Keratinocyte (primary cell): ENCODE measurements around the gene SH3RF1. TPM values are rescaled to one million over a fixed set of nuclear protein-coding genes. Genes with fewer than 3 reads are reported as not detected.

Experiments used
- DNase-seq: peaks from one replicate; pipeline ENCODE4 v3.0.0-alpha.2; 2011; ENCODE audit warnings: low read depth, missing footprints, low spot score
- FAIRE-seq: peaks from 2 replicates; lab custom pipeline; 2011; peaks lifted over from hg19 to GRCh38; lab: Jason Lieb, UNC
- H2AFZ ChIP-seq: 2 replicates; pipeline ENCODE4 v1.6.0; 2012; ENCODE audit warnings: low read length, control low read depth, inconsistent platforms; ENCODE audit not compliant: control insufficient read depth
- H3K27ac ChIP-seq: 2 replicates; pipeline ENCODE4 v1.5.1; 2011; ENCODE audit warnings: low read length; ENCODE audit not compliant: control insufficient read depth, insufficient read depth
- H3K27me3 ChIP-seq: 3 replicates; pipeline ENCODE4 v1.6.0; 2011; ENCODE audit warnings: low read length; ENCODE audit not compliant: control insufficient read depth, insufficient read depth; ENCODE audit errors: extremely low read depth
- H3K36me3 ChIP-seq, 2 experiments: 2 replicates in 1 of 2; 3 replicates in 1 of 2; pipeline ENCODE4 v1.5.1; 2011; ENCODE audit warnings: low read length in 2 of 2, mild to moderate bottlenecking in 1 of 2; ENCODE audit not compliant: control insufficient read depth in 2 of 2, insufficient read depth in 2 of 2; ENCODE audit errors: extremely low read depth in 1 of 2
- H3K4me1 ChIP-seq: 3 replicates; pipeline ENCODE4 v1.5.1; 2011; ENCODE audit warnings: low read length; ENCODE audit not compliant: control insufficient read depth, insufficient read depth; ENCODE audit errors: extremely low read depth
- H3K4me2 ChIP-seq: 3 replicates; pipeline ENCODE4 v1.6.0; 2011; ENCODE audit warnings: low read depth, low read length; ENCODE audit not compliant: control insufficient read depth, insufficient read depth; ENCODE audit errors: extremely low read depth
- H3K4me3 ChIP-seq, 3 experiments: fragments of 200-600 bp in 1 of 3; sonication (generic) in 1 of 3; 2 replicates in 2 of 3; 3 replicates in 1 of 3; pipeline ENCODE4 v1.5.1; 2011 to 2016; ENCODE audit warnings: low read length in 3 of 3, mild to moderate bottlenecking in 3 of 3, control low read depth in 2 of 3, inconsistent platforms in 1 of 3, low read depth in 1 of 3, mixed read lengths in 1 of 3, mixed run types in 1 of 3, moderate library complexity in 1 of 3; ENCODE audit not compliant: control insufficient read depth in 2 of 3, insufficient read depth in 2 of 3; ENCODE audit errors: extremely low read depth in 1 of 3
- H3K79me2 ChIP-seq: 2 replicates; pipeline ENCODE4 v1.6.0; 2012; ENCODE audit warnings: low read length; ENCODE audit not compliant: control insufficient read depth, insufficient read depth
- H3K9ac ChIP-seq: 3 replicates; pipeline ENCODE4 v1.6.0; 2011; ENCODE audit warnings: low read length; ENCODE audit not compliant: control insufficient read depth, insufficient read depth; ENCODE audit errors: extremely low read depth
- H3K9me1 ChIP-seq: 3 replicates; pipeline ENCODE4 v1.6.0; 2011; ENCODE audit warnings: low read length; ENCODE audit not compliant: control insufficient read depth, insufficient read depth; ENCODE audit errors: extremely low read depth
- H3K9me3 ChIP-seq: 2 replicates; pipeline ENCODE4 v1.5.1; 2012; ENCODE audit warnings: low read depth, low read length; ENCODE audit not compliant: control insufficient read depth
- H4K20me1 ChIP-seq: 3 replicates; pipeline ENCODE4 v1.6.0; 2011; ENCODE audit warnings: low read length; ENCODE audit not compliant: control insufficient read depth, insufficient read depth; ENCODE audit errors: extremely low read depth
- EZH2 ChIP-seq: IDR thresholded peaks from one replicate; pipeline ENCODE4 v1.6.1; 2012; ENCODE audit warnings: inconsistent platforms, mild to moderate bottlenecking, low read length, moderate library complexity
- dilution Hi-C: fragments of 300-500 bp; cut with MboI; formaldehyde crosslinking; loops from one replicate; pipeline ENCODE4 v1.7.0; 2020; ENCODE audit warnings: low sequenced_read_pairs; ENCODE audit not compliant: extremely low pct_ligation_motif_present
- polyA plus RNA-seq, 5 experiments: library from polyadenylated mRNA; depleted of rRNA in 3 of 5; stranded (reverse) in 3 of 5; stranded (forward) in 1 of 5; unstranded in 1 of 5; fragments of >200 nt; gene quantifications; 1 replicate in 1 of 5; 2 replicates in 3 of 5; 3 replicates in 1 of 5; pipeline versions ENCODE4 v1.2.1 to v1.2.3, GENCODE V29; 2011 to 2012; ENCODE audit warnings: missing spikeins in 2 of 5, low read depth in 1 of 5, low replicate concordance in 1 of 5
- TF ChIP-seq, protein P1 (sequence below), 3 experiments: IDR thresholded peaks in 1 of 3; conservative IDR thresholded peaks in 1 of 3; optimal IDR thresholded peaks in 1 of 3; 2 replicates in 2 of 3; 3 replicates in 1 of 3; pipeline versions ENCODE3 to v1.5.1; 2011; ENCODE audit warnings: low read length in 3 of 3, mild to moderate bottlenecking in 3 of 3, moderate library complexity in 2 of 3, control low read depth in 1 of 3, inconsistent platforms in 1 of 3; ENCODE audit not compliant: insufficient read depth in 2 of 3; ENCODE audit errors: extremely low read depth in 1 of 3

Gene SH3RF1
- polyA plus RNA-seq, 1 donor (not counting 4 experiments of a cell fraction or from before 2014, with no cell fraction given) = 9.5 TPM

DNA sequence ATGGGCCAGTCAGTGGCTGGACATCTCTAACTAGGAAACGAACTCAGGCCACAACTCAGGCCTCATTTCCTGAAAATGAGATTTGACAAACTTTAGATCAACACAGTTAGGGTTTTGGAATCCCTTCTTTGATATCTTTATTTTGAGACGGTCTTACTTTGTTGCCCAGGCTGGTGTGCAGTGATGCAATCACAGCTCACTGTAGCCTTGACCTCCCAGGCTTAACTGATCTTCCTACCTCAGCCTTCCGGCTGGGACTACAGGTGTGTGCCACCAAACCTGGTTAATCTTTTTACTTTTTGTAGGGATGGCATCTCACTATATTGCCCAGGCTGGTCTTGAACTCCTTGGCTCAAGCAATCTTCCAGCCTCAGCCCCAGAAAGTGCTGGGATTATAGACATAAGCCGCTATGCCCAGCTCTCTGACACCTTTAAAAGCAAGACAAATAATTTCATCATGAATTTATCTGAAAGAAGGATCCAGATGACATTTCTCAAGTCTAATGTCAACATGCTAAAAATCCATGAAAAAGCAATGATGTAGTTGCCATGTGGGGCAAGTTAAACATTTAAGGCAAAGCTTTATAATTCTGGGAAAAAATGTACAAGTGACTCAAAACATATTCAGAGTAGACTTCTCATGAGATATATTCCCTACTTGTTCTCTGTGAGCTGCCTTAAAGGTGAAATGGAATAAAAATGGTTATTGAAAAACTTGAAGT is 171.6 kb downstream of the SH3RF1 start:
- no peak overlapping the region for H2AFZ ChIP-seq
- no peaks in the 10 kb centered on the region for H3K9me3 ChIP-seq
- H3K4me3 ChIP-seq = no peak overlapping the region
- no peak for TF ChIP-seq EZH2
- TF ChIP-seq, protein P1, sequence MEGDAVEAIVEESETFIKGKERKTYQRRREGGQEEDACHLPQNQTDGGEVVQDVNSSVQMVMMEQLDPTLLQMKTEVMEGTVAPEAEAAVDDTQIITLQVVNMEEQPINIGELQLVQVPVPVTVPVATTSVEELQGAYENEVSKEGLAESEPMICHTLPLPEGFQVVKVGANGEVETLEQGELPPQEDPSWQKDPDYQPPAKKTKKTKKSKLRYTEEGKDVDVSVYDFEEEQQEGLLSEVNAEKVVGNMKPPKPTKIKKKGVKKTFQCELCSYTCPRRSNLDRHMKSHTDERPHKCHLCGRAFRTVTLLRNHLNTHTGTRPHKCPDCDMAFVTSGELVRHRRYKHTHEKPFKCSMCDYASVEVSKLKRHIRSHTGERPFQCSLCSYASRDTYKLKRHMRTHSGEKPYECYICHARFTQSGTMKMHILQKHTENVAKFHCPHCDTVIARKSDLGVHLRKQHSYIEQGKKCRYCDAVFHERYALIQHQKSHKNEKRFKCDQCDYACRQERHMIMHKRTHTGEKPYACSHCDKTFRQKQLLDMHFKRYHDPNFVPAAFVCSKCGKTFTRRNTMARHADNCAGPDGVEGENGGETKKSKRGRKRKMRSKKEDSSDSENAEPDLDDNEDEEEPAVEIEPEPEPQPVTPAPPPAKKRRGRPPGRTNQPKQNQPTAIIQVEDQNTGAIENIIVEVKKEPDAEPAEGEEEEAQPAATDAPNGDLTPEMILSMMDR (optimal IDR thresholded peaks at IDR 0.05 in 1 of 3, IDR thresholded peaks at IDR 0.05 in 1 of 3, conservative IDR thresholded peaks at IDR 0.05 in 1 of 3; ENCODE audit: extremely low read depth in 1 of 3, insufficient read depth in 2 of 3, low read length in 3 of 3) = no peak
- no peaks in the 10 kb centered on the region for H3K79me2 ChIP-seq
- no peak overlapping the region for H3K27ac ChIP-seq
- no peak overlapping the region for H3K4me2 ChIP-seq
- no peaks in the 10 kb centered on the region for H4K20me1 ChIP-seq
- dilution Hi-C loops = no loop called here
- no peak for DNase-seq
- peaks cover 10 to 22% of the 10 kb centered on the region in 2 experiments for H3K36me3 ChIP-seq
- H3K9me1 ChIP-seq = no peaks in the 10 kb centered on the region
- no peaks in the 10 kb centered on the region for H3K27me3 ChIP-seq
- H3K4me1 ChIP-seq = peaks cover 5% of the 10 kb centered on the region
- no peak overlapping the region for H3K9ac ChIP-seq
- no peak for FAIRE-seq

DNA sequence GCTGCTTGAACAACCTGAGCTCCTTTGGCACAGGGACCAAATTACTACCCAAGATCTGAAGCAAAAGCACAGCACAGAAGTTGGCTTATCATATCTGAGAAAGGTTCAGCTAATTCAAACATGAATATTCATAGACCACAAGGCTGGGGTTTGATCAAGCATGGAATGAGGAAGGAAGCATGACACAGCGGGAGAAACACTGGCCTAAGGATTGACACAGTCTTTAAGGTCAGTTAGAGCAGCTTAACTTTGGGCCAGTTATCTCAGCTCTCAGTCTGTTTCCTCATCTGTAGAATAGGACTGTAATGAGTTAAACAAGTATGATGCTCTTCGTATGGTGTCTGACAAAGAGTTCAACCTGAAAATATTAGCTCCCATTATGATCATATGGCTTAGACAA is 172.2 kb downstream of the SH3RF1 start:
- no peak overlapping the region for H3K4me2 ChIP-seq
- no peak for TF ChIP-seq EZH2
- TF ChIP-seq, protein P1 (optimal IDR thresholded peaks at IDR 0.05 in 1 of 3, IDR thresholded peaks at IDR 0.05 in 1 of 3, conservative IDR thresholded peaks at IDR 0.05 in 1 of 3; ENCODE audit: extremely low read depth in 1 of 3, insufficient read depth in 2 of 3, low read length in 3 of 3) = no peak
- H3K79me2 ChIP-seq = no peaks in the 10 kb centered on the region
- no peak overlapping the region for H3K9ac ChIP-seq
- H3K9me1 ChIP-seq = no peaks in the 10 kb centered on the region
- no peaks in the 10 kb centered on the region for H3K4me1 ChIP-seq
- H3K36me3 ChIP-seq = peaks cover 10 to 22% of the 10 kb centered on the region in 2 experiments
- DNase-seq = no peak
- H4K20me1 ChIP-seq = no peaks in the 10 kb centered on the region
- H2AFZ ChIP-seq = no peak overlapping the region
- dilution Hi-C loops = no loop called here
- no peak overlapping the region for H3K27ac ChIP-seq
- no peak overlapping the region for H3K4me3 ChIP-seq
- no peaks in the 10 kb centered on the region for H3K27me3 ChIP-seq
- peak; percentile 48 for FAIRE-seq
- no peaks in the 10 kb centered on the region for H3K9me3 ChIP-seq
